Measurements from ENCODE around the gene ENKUR. TPM values are rescaled to one million over a fixed set of nuclear protein-coding genes. Genes with fewer than 3 reads are reported as not detected.
A peak's percentile ranks its signal among the peaks of the same experiment; 100 is the strongest.
"Not testable (repeated sequence)": the region's sequence is repeated elsewhere in the genome, so short reads cannot be mapped to it uniquely, and the experiment has no call there.

ENKUR gene
- total RNA-seq, 2 donors from 2014 or later: 0.08 TPM; not detected in 1

- H3K9me3 Mint-ChIP-seq: no peaks in the 10 kb centered on the region
- DNase-seq (ENCODE audit: low spot score in 2 of 2) (no peak), ATAC-seq (no peak)
- H3K36me3 Mint-ChIP-seq: no peaks in the 10 kb centered on the region
- H3K27ac Mint-ChIP-seq: no peak overlapping the region
These were observed 22.4 kb upstream of the ENKUR start for GRCh38 chr10:25038325-25038724.

GRCh38 chr10:25036381-25036780 lies 20.4 kb upstream of the ENKUR start:
- no peak overlapping the region for H3K27ac Mint-ChIP-seq
- ATAC-seq: no peak

DNA sequence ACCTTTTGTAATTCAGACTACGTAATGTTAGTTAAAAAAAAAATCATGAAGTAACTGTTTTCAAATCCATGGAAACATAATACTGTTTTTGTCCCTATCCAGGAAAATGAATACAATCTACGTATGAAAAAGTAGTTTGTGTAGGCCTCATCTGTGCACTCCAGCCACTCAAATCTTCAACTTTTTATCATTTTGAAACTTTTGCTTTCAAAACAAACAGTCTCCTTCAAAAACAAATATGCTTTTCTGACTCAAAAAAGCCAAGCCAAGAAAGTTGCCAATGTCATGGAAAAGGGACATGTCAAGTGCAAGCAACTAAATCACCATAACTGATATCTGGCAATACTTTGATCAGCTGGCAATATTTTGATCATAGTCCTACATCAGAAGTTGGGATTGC lies 13.6 kb upstream of the ENKUR start:
- H3K9me3 Mint-ChIP-seq: peaks cover 4 to 5% of the 10 kb centered on the region in 2 donors
- ATAC-seq: no peak

More at GRCh38 chr10:25036381-25036780, 20.4 kb upstream of the ENKUR start:
- H3K36me3 Mint-ChIP-seq: no peaks in the 10 kb centered on the region
- H3K9me3 Mint-ChIP-seq: no peaks in the 10 kb centered on the region
- no peak for DNase-seq (ENCODE audit: low spot score in 2 of 2)

GRCh38 chr10:25028711-25029110 lies 12.8 kb upstream of the ENKUR start:
- ATAC-seq (no peak), DNase-seq (ENCODE audit: low spot score in 2 of 2) (no peak)
- no peak overlapping the region for H3K27ac Mint-ChIP-seq
- H3K36me3 Mint-ChIP-seq: peaks cover 4 to 5% of the 10 kb centered on the region in 2 donors
- peaks cover 4 to 5% of the 10 kb centered on the region in 2 donors for H3K9me3 Mint-ChIP-seq

More for the DNA sequence above, 13.6 kb upstream of the ENKUR start:
- Mint-ChIP-seq H3K36me3 (peaks cover 0 to 4% of the 10 kb centered on the region in 2 donors), H3K27ac (no peak overlapping the region)
- DNase-seq (ENCODE audit: low spot score in 2 of 2): no peak

GRCh38 chr10:25026463-25026862 lies 10.5 kb upstream of the ENKUR start:
- ATAC-seq (no peak), DNase-seq (ENCODE audit: low spot score in 2 of 2) (no peak)
- peaks cover 4 to 5% of the 10 kb centered on the region in 2 donors for H3K9me3 Mint-ChIP-seq
- no peak overlapping the region for H3K27ac Mint-ChIP-seq
- peaks cover 9 to 12% of the 10 kb centered on the region in 2 donors for H3K36me3 Mint-ChIP-seq

- H3K9me3 Mint-ChIP-seq: no peaks in the 10 kb centered on the region
- no peak for DNase-seq (ENCODE audit: low spot score in 2 of 2)
- peaks cover 5 to 12% of the 10 kb centered on the region in 2 donors for H3K36me3 Mint-ChIP-seq
- ATAC-seq: no peak
- no peak overlapping the region for H3K27ac Mint-ChIP-seq
These were observed 8.6 kb upstream of the ENKUR start for GRCh38 chr10:25024528-25024927.

DNA sequence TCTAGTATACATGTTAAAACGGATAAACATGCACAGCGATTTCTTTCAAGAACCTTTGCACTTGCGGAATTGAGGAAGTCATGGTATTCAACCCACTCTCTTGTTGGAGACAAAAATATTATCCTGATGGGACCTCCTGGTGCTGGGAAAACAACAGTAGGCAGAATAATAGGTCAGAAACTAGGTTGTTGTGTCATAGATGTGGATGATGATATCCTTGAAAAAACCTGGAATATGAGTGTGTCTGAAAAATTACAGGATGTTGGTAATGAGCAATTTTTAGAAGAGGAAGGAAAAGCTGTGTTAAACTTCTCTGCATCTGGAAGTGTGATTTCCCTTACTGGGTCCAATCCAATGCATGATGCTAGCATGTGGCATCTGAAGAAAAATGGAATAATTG lies 7.3 kb upstream of the ENKUR start:
- no peak overlapping the region for H3K27ac Mint-ChIP-seq
- H3K36me3 Mint-ChIP-seq: peaks cover 5 to 16% of the 10 kb centered on the region in 2 donors
- DNase-seq (ENCODE audit: low spot score in 2 of 2) (no peak), ATAC-seq (no peak)
- H3K9me3 Mint-ChIP-seq: no peaks in the 10 kb centered on the region

- DNase-seq (ENCODE audit: low spot score in 2 of 2) (no peak), ATAC-seq (no peak)
- Mint-ChIP-seq H3K36me3 (peaks cover 13 to 15% of the 10 kb centered on the region in 2 donors), H3K27ac (peak overlapping the region in 1 of 2 donors; percentile 79), H3K9me3 (no peaks in the 10 kb centered on the region)
These were observed 2.7 kb upstream of the ENKUR start for GRCh38 chr10:25018703-25019102.

GRCh38 chr10:25017661-25018060 lies 1.7 kb upstream of the ENKUR start:
- ATAC-seq: no peak
- no peak for DNase-seq (ENCODE audit: low spot score in 2 of 2)
- Mint-ChIP-seq H3K27ac (peak overlapping the region; percentile 92 to 98), H3K36me3 (peaks cover 10 to 15% of the 10 kb centered on the region in 2 donors), H3K9me3 (peaks cover 0 to 8% of the 10 kb centered on the region in 2 donors)

GRCh38 chr10:25017154-25017590 lies 1.2 kb upstream of the ENKUR start:
- Mint-ChIP-seq H3K36me3 (peaks cover 10 to 20% of the 10 kb centered on the region in 2 donors), H3K27ac (peak overlapping the region; percentile 92 to 98), H3K9me3 (peaks cover 0 to 13% of the 10 kb centered on the region in 2 donors)
- DNase-seq (ENCODE audit: low spot score in 2 of 2) (no peak), ATAC-seq (no peak)

GRCh38 chr10:25016376-25017153 lies 607 bp upstream of the ENKUR start, which contains the start of gene THNSL1:
Gene THNSL1 (plus strand): TSS chr10:25016612. CDS start chr10:25023224, 6,612 bp downstream.
- Mint-ChIP-seq H3K36me3 (peaks cover 10 to 21% of the 10 kb centered on the region in 2 donors), H3K9me3 (peaks cover 0 to 14% of the 10 kb centered on the region in 2 donors), H3K27ac (peak within 1 kb of the TSS; percentile 92 to 98)
- DNase-seq (ENCODE audit: low spot score in 2 of 2) (peak; percentile 93 to 97), ATAC-seq (peak; percentile 97 to 98)

DNA sequence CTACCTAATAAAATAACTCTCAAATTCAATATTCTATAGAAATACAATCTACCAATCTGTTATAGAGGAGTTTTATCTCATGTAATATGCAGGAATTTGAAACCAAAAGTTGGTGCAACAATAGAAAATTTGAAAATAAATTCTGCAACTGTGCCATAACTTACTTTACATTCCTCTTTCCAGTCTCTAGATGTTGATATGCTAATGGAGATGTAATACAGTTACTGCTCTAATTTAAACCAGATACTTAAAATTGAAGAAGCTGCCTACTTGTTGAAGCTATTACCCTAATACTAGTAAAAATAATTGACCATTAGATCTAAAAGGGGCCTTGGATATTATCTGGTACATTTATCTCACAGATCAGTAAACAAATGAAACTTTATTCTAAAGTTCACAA lies 1.4 kb downstream of the ENKUR start:
- Mint-ChIP-seq H3K27ac (no peak overlapping the region), H3K36me3 (peaks cover 10 to 21% of the 10 kb centered on the region in 2 donors), H3K9me3 (peaks cover 0 to 14% of the 10 kb centered on the region in 2 donors)
- no peak for ATAC-seq
- DNase-seq (ENCODE audit: low spot score in 2 of 2): no peak

- ATAC-seq, H3K27ac Mint-ChIP-seq: not testable (repeated sequence)
- peaks cover 0 to 14% of the 10 kb centered on the region in 2 donors for H3K9me3 Mint-ChIP-seq
These were observed 4.4 kb downstream of the ENKUR start for GRCh38 chr10:25011591-25011990.

GRCh38 chr10:24998044-24998443 lies 17.9 kb downstream of the ENKUR start:
- Mint-ChIP-seq H3K27ac (no peak overlapping the region), H3K9me3 (peaks cover 10 to 26% of the 10 kb centered on the region in 2 donors), H3K36me3 (peaks cover 0 to 15% of the 10 kb centered on the region in 2 donors)
- DNase-seq (ENCODE audit: low spot score in 2 of 2): no peak
- no peak for ATAC-seq

More at GRCh38 chr10:25011591-25011990, 4.4 kb downstream of the ENKUR start:
- DNase-seq (ENCODE audit: low spot score in 2 of 2): not testable (repeated sequence)
- H3K36me3 Mint-ChIP-seq: peaks cover 0 to 14% of the 10 kb centered on the region in 2 donors

- peaks cover 0 to 9% of the 10 kb centered on the region in 2 donors for H3K9me3 Mint-ChIP-seq
- no peak for ATAC-seq
- H3K36me3 Mint-ChIP-seq: no peaks in the 10 kb centered on the region
- H3K27ac Mint-ChIP-seq: no peak overlapping the region
- DNase-seq (ENCODE audit: low spot score in 2 of 2): no peak
These were observed 20.9 kb downstream of the ENKUR start for GRCh38 chr10:24995072-24995471.

DNA sequence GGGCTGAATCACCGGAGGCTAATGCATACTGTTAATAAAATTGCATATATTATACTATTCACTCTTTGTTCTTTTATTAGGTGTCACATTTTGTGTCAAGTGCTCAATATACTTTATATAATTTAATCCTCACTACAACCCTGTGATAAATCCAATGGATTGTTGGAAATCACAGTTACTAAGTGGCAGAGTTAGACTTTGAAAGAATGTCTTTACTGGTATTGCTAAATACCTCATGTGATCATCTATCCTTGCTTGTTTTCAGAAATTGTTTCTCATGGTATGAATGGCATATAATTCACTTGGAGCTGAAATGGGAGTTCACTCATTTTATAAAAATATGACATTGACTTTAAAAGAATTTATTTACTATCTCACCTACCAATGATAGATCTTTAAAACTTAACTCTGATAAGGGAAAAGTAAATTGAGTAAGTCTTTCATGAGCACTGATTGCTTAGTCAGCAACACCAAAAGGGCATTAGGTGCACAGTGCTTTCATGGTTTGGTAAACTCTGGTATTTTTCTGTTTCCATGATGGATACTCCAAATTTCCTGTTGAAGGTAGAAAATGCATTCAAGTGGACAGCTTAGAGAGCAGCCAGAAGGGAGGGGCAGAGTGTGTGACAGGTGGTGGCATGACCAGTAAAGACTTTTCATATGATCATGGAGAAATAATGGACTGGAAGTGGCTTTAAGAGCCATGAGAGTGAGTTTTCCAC lies 22.6 kb downstream of the ENKUR start:
- H3K36me3 Mint-ChIP-seq: no peaks in the 10 kb centered on the region

GRCh38 chr10:24992512-24993133 lies 23.3 kb downstream of the ENKUR start:
- no peaks in the 10 kb centered on the region for H3K9me3 Mint-ChIP-seq
- H3K27ac Mint-ChIP-seq: no peak overlapping the region
- no peak for ATAC-seq
- no peak for DNase-seq (ENCODE audit: low spot score in 2 of 2)
- H3K36me3 Mint-ChIP-seq: no peaks in the 10 kb centered on the region

More for the DNA sequence above, 22.6 kb downstream of the ENKUR start:
- no peak for DNase-seq (ENCODE audit: low spot score in 2 of 2)
- Mint-ChIP-seq H3K9me3 (peaks cover 0 to 5% of the 10 kb centered on the region in 2 donors), H3K27ac (no peak overlapping the region)
- no peak for ATAC-seq
